Measurements from ENCODE around the gene CDC42EP5.

Gene CDC42EP5

DNA sequence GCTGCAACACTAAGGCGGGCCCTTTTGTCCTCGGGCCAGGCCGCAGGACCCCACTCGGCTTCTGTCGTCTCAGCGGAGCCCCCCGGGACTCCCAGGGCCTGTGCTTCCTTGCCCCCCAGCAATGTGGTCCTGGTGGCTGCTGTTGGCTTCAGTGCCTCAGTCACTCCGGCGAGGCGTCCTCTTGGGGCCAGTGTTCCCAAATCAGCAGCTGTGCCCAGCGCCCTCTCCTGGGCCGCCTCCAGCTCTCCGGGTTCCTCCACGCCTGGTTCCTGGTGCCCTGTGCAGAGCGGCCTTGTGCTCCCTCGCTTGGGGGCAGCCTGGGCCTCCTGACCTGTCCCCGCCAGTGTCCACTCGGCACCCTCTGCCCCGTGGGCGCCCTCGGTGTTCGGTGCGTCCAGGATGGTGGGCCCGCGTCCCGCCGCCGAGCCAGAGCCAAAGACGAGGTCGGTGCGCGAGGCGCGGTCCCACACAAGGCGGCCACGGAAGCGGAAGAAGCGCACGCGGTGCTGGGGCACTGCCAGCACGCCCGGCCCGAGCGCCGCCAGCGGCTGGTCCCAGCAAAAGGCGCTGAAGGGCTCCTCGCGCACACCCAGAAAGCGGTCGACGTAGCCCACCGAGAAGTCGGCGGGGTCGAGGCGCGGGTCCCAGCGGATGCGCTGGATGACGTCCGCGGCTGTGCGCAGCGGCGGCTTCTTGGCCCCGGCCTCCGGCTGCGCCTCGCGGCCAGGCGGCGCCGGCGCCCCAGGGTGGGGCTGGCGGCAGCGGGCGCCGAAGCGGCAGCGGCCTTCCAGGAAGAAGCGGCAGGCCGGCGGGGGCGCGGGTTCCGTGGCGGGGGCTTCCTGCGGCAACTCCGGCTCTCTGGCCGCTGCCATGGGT lies 10.2 kb downstream of the CDC42EP5 start:
- peak overlapping the region; percentile 66 to 72 for H3K4me3 ChIP-seq (ENCODE audit: low read depth in 1 of 2, low read length in 1 of 2)
- H3K27ac ChIP-seq: peak overlapping the region; percentile 66
- TF ChIP-seq, protein P1, sequence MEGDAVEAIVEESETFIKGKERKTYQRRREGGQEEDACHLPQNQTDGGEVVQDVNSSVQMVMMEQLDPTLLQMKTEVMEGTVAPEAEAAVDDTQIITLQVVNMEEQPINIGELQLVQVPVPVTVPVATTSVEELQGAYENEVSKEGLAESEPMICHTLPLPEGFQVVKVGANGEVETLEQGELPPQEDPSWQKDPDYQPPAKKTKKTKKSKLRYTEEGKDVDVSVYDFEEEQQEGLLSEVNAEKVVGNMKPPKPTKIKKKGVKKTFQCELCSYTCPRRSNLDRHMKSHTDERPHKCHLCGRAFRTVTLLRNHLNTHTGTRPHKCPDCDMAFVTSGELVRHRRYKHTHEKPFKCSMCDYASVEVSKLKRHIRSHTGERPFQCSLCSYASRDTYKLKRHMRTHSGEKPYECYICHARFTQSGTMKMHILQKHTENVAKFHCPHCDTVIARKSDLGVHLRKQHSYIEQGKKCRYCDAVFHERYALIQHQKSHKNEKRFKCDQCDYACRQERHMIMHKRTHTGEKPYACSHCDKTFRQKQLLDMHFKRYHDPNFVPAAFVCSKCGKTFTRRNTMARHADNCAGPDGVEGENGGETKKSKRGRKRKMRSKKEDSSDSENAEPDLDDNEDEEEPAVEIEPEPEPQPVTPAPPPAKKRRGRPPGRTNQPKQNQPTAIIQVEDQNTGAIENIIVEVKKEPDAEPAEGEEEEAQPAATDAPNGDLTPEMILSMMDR (IDR thresholded peaks at IDR 0.05): peak; percentile 21
- peaks cover 47% of the 10 kb centered on the region for H3K36me3 ChIP-seq
- H3K4me1 ChIP-seq (ENCODE audit: control insufficient read depth in 1 of 2, insufficient read depth in 1 of 2, low read depth in 1 of 2, low read length in 1 of 2): peaks cover 28 to 32% of the 10 kb centered on the region in 2 experiments
- H3K9me3 ChIP-seq: no peaks in the 10 kb centered on the region
- peaks cover 52% of the 10 kb centered on the region for H3K27me3 ChIP-seq

DNA sequence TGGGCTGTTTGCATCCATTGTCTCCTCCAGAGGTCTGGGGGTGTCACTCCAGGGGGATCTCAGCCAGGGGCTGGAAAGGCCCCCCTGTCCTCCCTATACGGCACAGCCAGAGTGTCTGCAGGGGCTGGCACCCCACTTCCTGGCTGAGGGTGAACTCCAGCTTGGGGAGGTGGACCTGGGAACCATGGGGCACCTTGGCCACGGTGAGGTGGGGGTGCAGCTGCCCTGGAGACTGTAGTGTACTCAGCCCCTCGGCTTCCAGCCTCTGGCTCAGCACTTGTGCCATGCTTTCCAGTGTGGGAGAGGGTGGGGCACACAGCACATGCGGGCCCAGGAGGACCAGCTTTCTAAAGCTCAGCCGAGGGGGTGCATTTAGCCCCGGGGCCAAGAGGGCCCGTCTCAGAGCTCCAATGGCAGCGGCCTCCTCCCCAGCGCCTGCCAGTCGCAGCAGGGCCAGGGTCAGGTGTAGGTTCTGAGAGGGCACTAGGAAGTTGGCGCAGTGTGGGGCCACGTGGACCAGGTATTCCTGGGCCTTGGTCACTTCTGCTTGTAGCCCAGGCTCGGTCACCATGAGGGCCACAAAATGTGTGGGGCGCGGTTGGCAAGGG lies 10.9 kb downstream of the CDC42EP5 start:
- H3K36me3 ChIP-seq: peaks cover 54% of the 10 kb centered on the region
- peaks cover 28 to 32% of the 10 kb centered on the region in 2 experiments for H3K4me1 ChIP-seq (ENCODE audit: control insufficient read depth in 1 of 2, insufficient read depth in 1 of 2, low read depth in 1 of 2, low read length in 1 of 2)

DNA sequence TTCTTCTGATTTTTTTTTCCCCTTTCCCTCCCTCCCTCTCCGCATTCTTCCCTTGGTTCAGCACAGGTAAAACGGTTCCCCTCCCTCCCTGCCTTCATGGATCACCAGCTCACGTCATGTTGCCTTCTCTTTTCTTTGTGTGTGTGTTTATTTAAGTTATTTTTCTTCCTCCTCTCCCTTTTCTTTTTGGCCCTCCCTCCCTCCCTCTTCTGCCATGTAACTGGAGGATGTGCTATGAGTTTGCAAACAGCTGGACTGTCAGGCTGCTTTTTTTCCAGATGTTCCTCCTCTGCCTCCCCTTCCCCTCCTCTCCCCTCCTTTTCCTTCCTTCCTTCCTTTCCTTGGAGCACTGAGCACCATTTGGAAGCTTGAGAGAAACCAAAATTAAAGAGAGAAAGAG lies 11.5 kb downstream of the CDC42EP5 start:
- H3K4me1 ChIP-seq (ENCODE audit: control insufficient read depth in 1 of 2, insufficient read depth in 1 of 2, low read depth in 1 of 2, low read length in 1 of 2): peaks cover 28 to 32% of the 10 kb centered on the region in 2 experiments

More for the DNA sequence above, 10.9 kb downstream of the CDC42EP5 start:
- H3K4me3 ChIP-seq (ENCODE audit: low read depth in 1 of 2, low read length in 1 of 2): peak overlapping the region; percentile 66 to 72
- TF ChIP-seq, protein P1 (IDR thresholded peaks at IDR 0.05): no peak
- H3K27me3 ChIP-seq: peaks cover 45% of the 10 kb centered on the region
- no peaks in the 10 kb centered on the region for H3K9me3 ChIP-seq
- H3K27ac ChIP-seq: no peak overlapping the region

DNA sequence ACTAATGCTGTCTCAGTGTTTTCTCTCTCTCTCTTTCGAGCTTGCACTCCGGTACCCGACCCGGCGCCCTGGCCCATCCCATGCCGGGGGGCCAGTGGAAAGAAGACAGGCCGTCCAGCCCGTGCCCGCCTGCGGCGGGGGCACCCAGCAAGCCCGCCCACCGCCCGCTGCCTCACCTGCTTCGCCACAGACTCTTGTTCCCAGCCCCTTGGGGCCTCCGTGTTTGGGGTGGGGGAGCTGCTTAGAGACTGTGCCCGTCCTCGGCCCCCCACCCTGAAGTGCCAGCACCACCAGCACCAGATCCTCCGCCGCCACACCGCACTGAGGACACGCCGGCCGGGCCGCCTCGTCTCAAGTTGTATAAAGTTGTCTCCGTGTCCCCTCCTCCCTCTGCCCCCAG lies 11.9 kb downstream of the CDC42EP5 start:
- peaks cover 35% of the 10 kb centered on the region for H3K27me3 ChIP-seq
- TF ChIP-seq, protein P1 (IDR thresholded peaks at IDR 0.05): no peak
- H3K27ac ChIP-seq: no peak overlapping the region
- H3K36me3 ChIP-seq: peaks cover 64% of the 10 kb centered on the region
- H3K4me1 ChIP-seq (ENCODE audit: control insufficient read depth in 1 of 2, insufficient read depth in 1 of 2, low read depth in 1 of 2, low read length in 1 of 2): peaks cover 28 to 32% of the 10 kb centered on the region in 2 experiments
- H3K4me3 ChIP-seq (ENCODE audit: low read depth in 1 of 2, low read length in 1 of 2): no peak overlapping the region
- H3K9me3 ChIP-seq: no peaks in the 10 kb centered on the region

More for the DNA sequence above, 11.5 kb downstream of the CDC42EP5 start:
- Histone ChIP-seq H3K9me3 (no peaks in the 10 kb centered on the region), H3K36me3 (peaks cover 60% of the 10 kb centered on the region), H3K27ac (no peak overlapping the region), H3K27me3 (peaks cover 40% of the 10 kb centered on the region), H3K4me3 (ENCODE audit: low read depth in 1 of 2, low read length in 1 of 2) (no peak overlapping the region)
- TF ChIP-seq, protein P1 (IDR thresholded peaks at IDR 0.05): no peak

DNA sequence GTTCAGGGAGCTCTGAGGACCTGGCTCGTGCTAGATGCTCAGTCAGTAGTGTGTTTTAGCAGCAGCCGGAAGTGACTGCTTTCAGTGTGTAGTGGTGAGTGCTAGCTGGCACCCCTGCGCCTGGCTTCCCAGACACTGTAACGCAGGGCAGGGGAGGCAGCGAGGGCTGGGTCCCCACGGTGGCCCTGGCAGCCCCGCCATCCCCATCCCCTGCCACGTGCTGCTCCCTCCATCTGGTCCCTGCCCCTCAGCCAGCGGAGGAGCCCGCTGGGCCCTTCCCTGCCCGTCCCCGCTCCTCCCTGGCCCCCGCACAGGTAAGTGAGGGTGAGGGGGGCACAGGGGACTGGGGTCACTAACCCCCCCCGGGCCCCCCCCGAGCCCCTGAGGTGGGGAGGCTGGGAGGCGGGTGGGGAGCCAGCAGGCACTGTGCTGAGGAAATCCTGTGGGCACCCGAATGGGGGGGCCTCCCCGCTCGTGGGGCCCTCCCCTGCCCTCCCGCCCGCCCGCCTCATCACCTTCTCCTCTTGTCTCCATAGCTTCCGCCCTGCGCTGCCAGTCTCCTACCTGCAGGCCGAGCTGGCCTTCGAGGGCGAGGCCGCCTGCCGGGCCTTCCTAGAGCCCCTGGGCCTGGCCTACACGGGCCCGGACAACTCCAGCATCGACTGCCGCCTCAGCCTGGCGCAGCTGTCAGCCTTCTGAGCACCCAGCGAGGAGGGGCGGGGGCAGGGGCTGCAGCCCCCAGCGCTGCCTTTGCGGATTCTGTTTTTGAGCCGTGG lies 12.7 kb downstream of the CDC42EP5 start:
- peaks cover 28 to 32% of the 10 kb centered on the region in 2 experiments for H3K4me1 ChIP-seq (ENCODE audit: control insufficient read depth in 1 of 2, insufficient read depth in 1 of 2, low read depth in 1 of 2, low read length in 1 of 2)
- H3K4me3 ChIP-seq (ENCODE audit: low read depth in 1 of 2, low read length in 1 of 2): no peak overlapping the region
- peaks cover 72% of the 10 kb centered on the region for H3K36me3 ChIP-seq
- H3K27ac ChIP-seq: no peak overlapping the region
- peaks cover 28% of the 10 kb centered on the region for H3K27me3 ChIP-seq
- no peaks in the 10 kb centered on the region for H3K9me3 ChIP-seq
- TF ChIP-seq, protein P1 (IDR thresholded peaks at IDR 0.05): no peak

All from neutrophil (primary cell).